GM23338 (cell line): ENCODE results near the gene FCN2. TPM values are rescaled to one million over a fixed set of nuclear protein-coding genes. Genes with fewer than 3 reads are reported as not detected.

ENCODE experiments used
- ATAC-seq: fragments of 200-7000 bp; cut with Tn5 transposase; 3 replicates; pipeline ENCODE4 v1.9.1; 2020
- DNase-seq: peaks from one replicate; pipeline ENCODE4 v3.0.0-alpha.2; 2015; ENCODE audit warnings: low spot score
- H2AFZ ChIP-seq: fragments of 200-600 bp; sonication (generic); 2 replicates; pipeline ENCODE4 v1.8.0; 2016; ENCODE audit warnings: antibody characterized with exemption, mild to moderate bottlenecking, moderate library complexity
- H3F3A ChIP-seq: fragments of 200-600 bp; sonication (generic); replicated peaks from 2 replicates; pipeline ENCODE4 v1.8.0; 2017; ENCODE audit warnings: antibody characterized with exemption, mixed run types, low read depth
- H3K27ac ChIP-seq: fragments of 200-600 bp; sonication (generic); 2 replicates; pipeline ENCODE4 v1.6.1; 2016; ENCODE audit warnings: low read depth
- H3K27me3 ChIP-seq: fragments of 200-600 bp; sonication (generic); 2 replicates; pipeline ENCODE4 v1.8.0; 2016; ENCODE audit warnings: mild to moderate bottlenecking, mixed run types, moderate library complexity; ENCODE audit not compliant: insufficient read depth
- H3K36me3 ChIP-seq: fragments of 200-600 bp; sonication (generic); 2 replicates; pipeline ENCODE4 v1.8.0; 2016; ENCODE audit warnings: mild to moderate bottlenecking; ENCODE audit not compliant: insufficient read depth
- H3K4me1 ChIP-seq: fragments of 200-600 bp; sonication (generic); 2 replicates; pipeline ENCODE4 v1.8.0; 2016; ENCODE audit warnings: mild to moderate bottlenecking, moderate library complexity; ENCODE audit not compliant: insufficient read depth
- H3K4me2 ChIP-seq: fragments of 200-600 bp; sonication (generic); 2 replicates; pipeline ENCODE4 v1.7.1; 2017; ENCODE audit warnings: mixed run types
- H3K4me3 ChIP-seq: fragments of 200-600 bp; sonication (generic); 2 replicates; pipeline ENCODE4 v1.6.1; 2016; ENCODE audit warnings: mixed run types
- H3K79me2 ChIP-seq: fragments of 200-600 bp; sonication (generic); replicated peaks from 2 replicates; pipeline ENCODE4 v1.8.0; 2017; ENCODE audit warnings: mild to moderate bottlenecking; ENCODE audit not compliant: insufficient read depth
- H3K9me2 ChIP-seq: fragments of 200-600 bp; sonication (generic); 2 replicates; pipeline ENCODE4 v1.8.0; 2017; ENCODE audit not compliant: insufficient read depth
- H4K20me1 ChIP-seq: fragments of 200-600 bp; sonication (generic); replicated peaks from 2 replicates; pipeline ENCODE4 v1.8.0; 2017; ENCODE audit warnings: mild to moderate bottlenecking; ENCODE audit not compliant: insufficient read depth
- H3K27ac Mint-ChIP-seq: 2 replicates; pipeline ENCODE4 v1.8.0; 2020; ENCODE audit warnings: inconsistent platforms, mild to moderate bottlenecking, moderate library complexity, mixed read lengths
- H3K27me3 Mint-ChIP-seq: 3 replicates; pipeline ENCODE4 v1.8.0; 2022; ENCODE audit warnings: low read depth, mild to moderate bottlenecking, moderate library complexity, mixed read lengths, inconsistent platforms; ENCODE audit not compliant: insufficient read depth, poor library complexity
- H3K36me3 Mint-ChIP-seq: 3 replicates; pipeline ENCODE4 v1.8.0; 2021; ENCODE audit warnings: low read depth, mild to moderate bottlenecking, inconsistent platforms, moderate library complexity, mixed read lengths
- H3K4me1 Mint-ChIP-seq: 3 replicates; pipeline ENCODE4 v1.8.0; 2020; ENCODE audit warnings: mild to moderate bottlenecking, inconsistent platforms, mixed read lengths
- H3K4me3 Mint-ChIP-seq: 3 replicates; pipeline ENCODE4 v1.8.0; 2021; ENCODE audit warnings: moderate library complexity, mild to moderate bottlenecking, inconsistent platforms, mixed read lengths
- H3K9me3 Mint-ChIP-seq: 3 replicates; pipeline ENCODE4 v1.8.0; 2020; ENCODE audit warnings: moderate library complexity, mild to moderate bottlenecking, inconsistent platforms, mixed read lengths
- CREB1 ChIP-seq: fragments of 250-450 bp; sonication (Bioruptor Pico); IDR thresholded peaks from 2 replicates; pipeline ENCODE4 v1.5.0; 2020; ENCODE audit warnings: low read depth, mild to moderate bottlenecking, moderate library complexity
- EZH2 ChIP-seq: fragments of 200-600 bp; sonication (generic); IDR thresholded peaks from one replicate; pipeline ENCODE4 v1.8.0; 2017; ENCODE audit warnings: antibody characterized with exemption, mild to moderate bottlenecking, low read depth; ENCODE audit not compliant: unreplicated experiment
- EZH2phosphoT487 ChIP-seq: fragments of 200-600 bp; sonication (generic); IDR thresholded peaks from one replicate; pipeline ENCODE4 v1.8.1; 2018; ENCODE audit warnings: antibody characterized with exemption; ENCODE audit not compliant: unreplicated experiment
- JUNB ChIP-seq: IDR thresholded peaks from one replicate; pipeline ENCODE4 v1.6.1; 2016; ENCODE audit warnings: antibody characterized with exemption; ENCODE audit not compliant: unreplicated experiment
- NANOG ChIP-seq: IDR thresholded peaks from 2 replicates; pipeline ENCODE4 v1.6.1; 2016; ENCODE audit warnings: antibody characterized with exemption, borderline replicate concordance
- POLR2AphosphoS5 ChIP-seq: IDR thresholded peaks from 2 replicates; pipeline ENCODE4 v1.6.1; 2016; ENCODE audit warnings: antibody characterized with exemption, low read depth
- STAT1 ChIP-seq: IDR thresholded peaks from one replicate; pipeline ENCODE4 v1.6.1; 2016; ENCODE audit warnings: antibody characterized with exemption; ENCODE audit not compliant: unreplicated experiment
- ZNF114 ChIP-seq: fragments of 250-450 bp; sonication (Bioruptor Pico); IDR thresholded peaks from 2 replicates; pipeline ENCODE4 v1.5.0; 2020; ENCODE audit warnings: mild to moderate bottlenecking, moderate library complexity
- ZNF331 ChIP-seq: fragments of 250-450 bp; sonication (Bioruptor Pico); IDR thresholded peaks from 2 replicates; pipeline ENCODE4 v1.5.0; 2020; ENCODE audit warnings: low read depth, mild to moderate bottlenecking, moderate library complexity
- polyA plus RNA-seq: library from polyadenylated mRNA; unstranded; fragments of >200 nt; fragmentation: Nextera tagmentation; extraction: Ambion mirVana; gene quantifications from 2 replicates; pipeline ENCODE4 v1.2.1, GENCODE V29; 2016
- total RNA-seq: library from RNA; depleted of rRNA; stranded (reverse); fragments of >200 nt; shearing (Covaris generic); gene quantifications from 2 replicates; pipeline ENCODE4 v1.2.3, GENCODE V29; 2014
- TF ChIP-seq, protein P1 (sequence below): fragments of 250-450 bp; sonication (Bioruptor Pico); IDR thresholded peaks from 2 replicates; pipeline ENCODE4 v1.5.0; 2020; ENCODE audit warnings: mild to moderate bottlenecking, moderate library complexity
- TF ChIP-seq, protein P2 (sequence below): IDR thresholded peaks from 2 replicates; pipeline ENCODE4 v1.6.1; 2016; ENCODE audit warnings: antibody characterized with exemption
- TF ChIP-seq, protein P3 (sequence below): IDR thresholded peaks from one replicate; pipeline ENCODE4 v1.6.1; 2018; ENCODE audit warnings: antibody characterized with exemption; ENCODE audit not compliant: unreplicated experiment
- TF ChIP-seq, protein P4 (sequence below), 2 experiments: fragments of 200-600 bp in 1 of 2; sonication (generic) in 1 of 2; conservative IDR thresholded peaks; 2 replicates each; pipeline versions ENCODE4 v1.5.1 to v1.6.1; 2016 to 2017; ENCODE audit warnings: antibody characterized with exemption in 2 of 2, low read depth in 2 of 2, mild to moderate bottlenecking in 2 of 2, moderate library complexity in 1 of 2

The FCN2 gene
- total and polyA plus RNA-seq, 2 experiments from 2014 or later: not detected

DNA sequence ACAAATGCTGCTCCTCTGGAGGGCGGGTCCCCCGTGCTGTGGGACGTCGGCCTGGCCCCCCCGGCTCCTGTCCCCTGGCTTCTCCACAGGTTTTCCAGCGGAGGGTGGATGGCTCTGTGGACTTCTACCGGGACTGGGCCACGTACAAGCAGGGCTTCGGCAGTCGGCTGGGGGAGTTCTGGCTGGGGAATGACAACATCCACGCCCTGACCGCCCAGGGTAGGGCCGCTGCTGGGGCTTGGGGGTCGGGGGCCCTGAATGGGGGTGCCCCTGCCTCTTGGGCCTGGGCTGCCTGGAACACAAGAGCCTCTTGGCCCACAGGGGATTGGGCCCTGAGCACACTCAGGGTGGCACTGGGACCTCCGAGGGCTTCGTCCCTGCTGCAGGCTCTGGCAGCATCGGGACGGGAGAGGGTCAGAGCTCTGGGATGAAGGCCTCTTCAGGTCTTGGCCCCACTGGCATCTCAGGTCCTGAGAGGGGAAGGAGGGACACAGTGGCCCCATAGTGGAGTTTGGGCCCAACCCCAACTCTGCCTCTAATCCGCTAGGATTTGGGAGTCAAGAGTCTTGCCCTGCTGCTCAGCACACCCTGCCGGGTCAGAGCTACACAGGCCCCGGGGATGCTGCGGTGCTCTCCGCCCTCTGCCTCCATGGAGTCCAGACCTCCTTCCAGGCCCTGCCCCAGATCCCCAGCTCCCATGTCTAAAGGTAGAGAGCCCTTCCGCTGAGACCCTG lies 5.2 kb downstream of the FCN2 start:
- H3F3A ChIP-seq: no peaks in the 10 kb centered on the region
- H3K27ac ChIP-seq: no peak overlapping the region
- TF ChIP-seq STAT1 (no peak), NANOG (no peak), EZH2phosphoT487 (no peak), ZNF114 (no peak), POLR2AphosphoS5 (no peak), EZH2 (no peak), ZNF331 (no peak), CREB1 (CRISPR knock-in tag) (no peak), JUNB (no peak)
- TF ChIP-seq, protein P1, sequence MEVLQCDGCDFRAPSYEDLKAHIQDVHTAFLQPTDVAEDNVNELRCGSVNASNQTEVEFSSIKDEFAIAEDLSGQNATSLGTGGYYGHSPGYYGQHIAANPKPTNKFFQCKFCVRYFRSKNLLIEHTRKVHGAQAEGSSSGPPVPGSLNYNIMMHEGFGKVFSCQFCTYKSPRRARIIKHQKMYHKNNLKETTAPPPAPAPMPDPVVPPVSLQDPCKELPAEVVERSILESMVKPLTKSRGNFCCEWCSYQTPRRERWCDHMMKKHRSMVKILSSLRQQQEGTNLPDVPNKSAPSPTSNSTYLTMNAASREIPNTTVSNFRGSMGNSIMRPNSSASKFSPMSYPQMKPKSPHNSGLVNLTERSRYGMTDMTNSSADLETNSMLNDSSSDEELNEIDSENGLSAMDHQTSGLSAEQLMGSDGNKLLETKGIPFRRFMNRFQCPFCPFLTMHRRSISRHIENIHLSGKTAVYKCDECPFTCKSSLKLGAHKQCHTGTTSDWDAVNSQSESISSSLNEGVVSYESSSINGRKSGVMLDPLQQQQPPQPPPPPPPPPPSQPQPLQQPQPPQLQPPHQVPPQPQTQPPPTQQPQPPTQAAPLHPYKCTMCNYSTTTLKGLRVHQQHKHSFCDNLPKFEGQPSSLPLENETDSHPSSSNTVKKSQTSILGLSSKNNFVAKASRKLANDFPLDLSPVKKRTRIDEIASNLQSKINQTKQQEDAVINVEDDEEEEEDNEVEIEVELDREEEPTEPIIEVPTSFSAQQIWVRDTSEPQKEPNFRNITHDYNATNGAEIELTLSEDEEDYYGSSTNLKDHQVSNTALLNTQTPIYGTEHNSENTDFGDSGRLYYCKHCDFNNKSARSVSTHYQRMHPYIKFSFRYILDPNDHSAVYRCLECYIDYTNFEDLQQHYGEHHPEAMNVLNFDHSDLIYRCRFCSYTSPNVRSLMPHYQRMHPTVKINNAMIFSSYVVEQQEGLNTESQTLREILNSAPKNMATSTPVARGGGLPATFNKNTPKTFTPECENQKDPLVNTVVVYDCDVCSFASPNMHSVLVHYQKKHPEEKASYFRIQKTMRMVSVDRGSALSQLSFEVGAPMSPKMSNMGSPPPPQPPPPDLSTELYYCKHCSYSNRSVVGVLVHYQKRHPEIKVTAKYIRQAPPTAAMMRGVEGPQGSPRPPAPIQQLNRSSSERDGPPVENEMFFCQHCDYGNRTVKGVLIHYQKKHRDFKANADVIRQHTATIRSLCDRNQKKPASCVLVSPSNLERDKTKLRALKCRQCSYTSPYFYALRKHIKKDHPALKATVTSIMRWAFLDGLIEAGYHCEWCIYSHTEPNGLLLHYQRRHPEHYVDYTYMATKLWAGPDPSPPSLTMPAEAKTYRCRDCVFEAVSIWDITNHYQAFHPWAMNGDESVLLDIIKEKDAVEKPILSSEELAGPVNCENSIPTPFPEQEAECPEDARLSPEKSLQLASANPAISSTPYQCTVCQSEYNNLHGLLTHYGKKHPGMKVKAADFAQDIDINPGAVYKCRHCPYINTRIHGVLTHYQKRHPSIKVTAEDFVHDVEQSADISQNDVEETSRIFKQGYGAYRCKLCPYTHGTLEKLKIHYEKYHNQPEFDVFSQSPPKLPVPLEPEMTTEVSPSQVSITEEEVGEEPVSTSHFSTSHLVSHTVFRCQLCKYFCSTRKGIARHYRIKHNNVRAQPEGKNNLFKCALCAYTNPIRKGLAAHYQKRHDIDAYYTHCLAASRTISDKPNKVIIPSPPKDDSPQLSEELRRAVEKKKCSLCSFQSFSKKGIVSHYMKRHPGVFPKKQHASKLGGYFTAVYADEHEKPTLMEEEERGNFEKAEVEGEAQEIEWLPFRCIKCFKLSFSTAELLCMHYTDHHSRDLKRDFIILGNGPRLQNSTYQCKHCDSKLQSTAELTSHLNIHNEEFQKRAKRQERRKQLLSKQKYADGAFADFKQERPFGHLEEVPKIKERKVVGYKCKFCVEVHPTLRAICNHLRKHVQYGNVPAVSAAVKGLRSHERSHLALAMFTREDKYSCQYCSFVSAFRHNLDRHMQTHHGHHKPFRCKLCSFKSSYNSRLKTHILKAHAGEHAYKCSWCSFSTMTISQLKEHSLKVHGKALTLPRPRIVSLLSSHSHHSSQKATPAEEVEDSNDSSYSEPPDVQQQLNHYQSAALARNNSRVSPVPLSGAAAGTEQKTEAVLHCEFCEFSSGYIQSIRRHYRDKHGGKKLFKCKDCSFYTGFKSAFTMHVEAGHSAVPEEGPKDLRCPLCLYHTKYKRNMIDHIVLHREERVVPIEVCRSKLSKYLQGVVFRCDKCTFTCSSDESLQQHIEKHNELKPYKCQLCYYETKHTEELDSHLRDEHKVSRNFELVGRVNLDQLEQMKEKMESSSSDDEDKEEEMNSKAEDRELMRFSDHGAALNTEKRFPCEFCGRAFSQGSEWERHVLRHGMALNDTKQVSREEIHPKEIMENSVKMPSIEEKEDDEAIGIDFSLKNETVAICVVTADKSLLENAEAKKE (CRISPR knock-in tag): no peak
- TF ChIP-seq, protein P2, sequence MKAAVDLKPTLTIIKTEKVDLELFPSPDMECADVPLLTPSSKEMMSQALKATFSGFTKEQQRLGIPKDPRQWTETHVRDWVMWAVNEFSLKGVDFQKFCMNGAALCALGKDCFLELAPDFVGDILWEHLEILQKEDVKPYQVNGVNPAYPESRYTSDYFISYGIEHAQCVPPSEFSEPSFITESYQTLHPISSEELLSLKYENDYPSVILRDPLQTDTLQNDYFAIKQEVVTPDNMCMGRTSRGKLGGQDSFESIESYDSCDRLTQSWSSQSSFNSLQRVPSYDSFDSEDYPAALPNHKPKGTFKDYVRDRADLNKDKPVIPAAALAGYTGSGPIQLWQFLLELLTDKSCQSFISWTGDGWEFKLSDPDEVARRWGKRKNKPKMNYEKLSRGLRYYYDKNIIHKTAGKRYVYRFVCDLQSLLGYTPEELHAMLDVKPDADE: no peak
- TF ChIP-seq, protein P3, sequence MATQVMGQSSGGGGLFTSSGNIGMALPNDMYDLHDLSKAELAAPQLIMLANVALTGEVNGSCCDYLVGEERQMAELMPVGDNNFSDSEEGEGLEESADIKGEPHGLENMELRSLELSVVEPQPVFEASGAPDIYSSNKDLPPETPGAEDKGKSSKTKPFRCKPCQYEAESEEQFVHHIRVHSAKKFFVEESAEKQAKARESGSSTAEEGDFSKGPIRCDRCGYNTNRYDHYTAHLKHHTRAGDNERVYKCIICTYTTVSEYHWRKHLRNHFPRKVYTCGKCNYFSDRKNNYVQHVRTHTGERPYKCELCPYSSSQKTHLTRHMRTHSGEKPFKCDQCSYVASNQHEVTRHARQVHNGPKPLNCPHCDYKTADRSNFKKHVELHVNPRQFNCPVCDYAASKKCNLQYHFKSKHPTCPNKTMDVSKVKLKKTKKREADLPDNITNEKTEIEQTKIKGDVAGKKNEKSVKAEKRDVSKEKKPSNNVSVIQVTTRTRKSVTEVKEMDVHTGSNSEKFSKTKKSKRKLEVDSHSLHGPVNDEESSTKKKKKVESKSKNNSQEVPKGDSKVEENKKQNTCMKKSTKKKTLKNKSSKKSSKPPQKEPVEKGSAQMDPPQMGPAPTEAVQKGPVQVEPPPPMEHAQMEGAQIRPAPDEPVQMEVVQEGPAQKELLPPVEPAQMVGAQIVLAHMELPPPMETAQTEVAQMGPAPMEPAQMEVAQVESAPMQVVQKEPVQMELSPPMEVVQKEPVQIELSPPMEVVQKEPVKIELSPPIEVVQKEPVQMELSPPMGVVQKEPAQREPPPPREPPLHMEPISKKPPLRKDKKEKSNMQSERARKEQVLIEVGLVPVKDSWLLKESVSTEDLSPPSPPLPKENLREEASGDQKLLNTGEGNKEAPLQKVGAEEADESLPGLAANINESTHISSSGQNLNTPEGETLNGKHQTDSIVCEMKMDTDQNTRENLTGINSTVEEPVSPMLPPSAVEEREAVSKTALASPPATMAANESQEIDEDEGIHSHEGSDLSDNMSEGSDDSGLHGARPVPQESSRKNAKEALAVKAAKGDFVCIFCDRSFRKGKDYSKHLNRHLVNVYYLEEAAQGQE: no peak
- TF ChIP-seq, protein P4, sequence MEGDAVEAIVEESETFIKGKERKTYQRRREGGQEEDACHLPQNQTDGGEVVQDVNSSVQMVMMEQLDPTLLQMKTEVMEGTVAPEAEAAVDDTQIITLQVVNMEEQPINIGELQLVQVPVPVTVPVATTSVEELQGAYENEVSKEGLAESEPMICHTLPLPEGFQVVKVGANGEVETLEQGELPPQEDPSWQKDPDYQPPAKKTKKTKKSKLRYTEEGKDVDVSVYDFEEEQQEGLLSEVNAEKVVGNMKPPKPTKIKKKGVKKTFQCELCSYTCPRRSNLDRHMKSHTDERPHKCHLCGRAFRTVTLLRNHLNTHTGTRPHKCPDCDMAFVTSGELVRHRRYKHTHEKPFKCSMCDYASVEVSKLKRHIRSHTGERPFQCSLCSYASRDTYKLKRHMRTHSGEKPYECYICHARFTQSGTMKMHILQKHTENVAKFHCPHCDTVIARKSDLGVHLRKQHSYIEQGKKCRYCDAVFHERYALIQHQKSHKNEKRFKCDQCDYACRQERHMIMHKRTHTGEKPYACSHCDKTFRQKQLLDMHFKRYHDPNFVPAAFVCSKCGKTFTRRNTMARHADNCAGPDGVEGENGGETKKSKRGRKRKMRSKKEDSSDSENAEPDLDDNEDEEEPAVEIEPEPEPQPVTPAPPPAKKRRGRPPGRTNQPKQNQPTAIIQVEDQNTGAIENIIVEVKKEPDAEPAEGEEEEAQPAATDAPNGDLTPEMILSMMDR (conservative IDR thresholded peaks at IDR 0.05; ENCODE audit: low read depth in 2 of 2): no peak
- no peaks in the 10 kb centered on the region for H3K79me2 ChIP-seq
- no peaks in the 10 kb centered on the region for H3K9me3 Mint-ChIP-seq
- H3K4me3 ChIP-seq: no peak overlapping the region
- no peaks in the 10 kb centered on the region for H3K36me3 Mint-ChIP-seq
- no peaks in the 10 kb centered on the region for H3K27me3 Mint-ChIP-seq
- H3K27me3 ChIP-seq: no peaks in the 10 kb centered on the region
- no peak overlapping the region for H3K27ac Mint-ChIP-seq
- H2AFZ ChIP-seq: no peak overlapping the region
- no peaks in the 10 kb centered on the region for H3K4me1 ChIP-seq
- no peak for ATAC-seq
- DNase-seq: no peak
- H3K36me3 ChIP-seq: no peaks in the 10 kb centered on the region
- H3K4me3 Mint-ChIP-seq: no peak overlapping the region
- H4K20me1 ChIP-seq: no peaks in the 10 kb centered on the region
- H3K9me2 ChIP-seq: no peaks in the 10 kb centered on the region
- no peak overlapping the region for H3K4me2 ChIP-seq
- no peaks in the 10 kb centered on the region for H3K4me1 Mint-ChIP-seq
